Measurements from ENCODE around the gene IPO9. TPM values are rescaled to one million over a fixed set of nuclear protein-coding genes. Genes with fewer than 3 reads are reported as not detected.
A peak's percentile ranks its signal among the peaks of the same experiment; 100 is the strongest.

The IPO9 gene
- total RNA-seq, 1 experiment from 2014 or later: 80.6 TPM

DNA sequence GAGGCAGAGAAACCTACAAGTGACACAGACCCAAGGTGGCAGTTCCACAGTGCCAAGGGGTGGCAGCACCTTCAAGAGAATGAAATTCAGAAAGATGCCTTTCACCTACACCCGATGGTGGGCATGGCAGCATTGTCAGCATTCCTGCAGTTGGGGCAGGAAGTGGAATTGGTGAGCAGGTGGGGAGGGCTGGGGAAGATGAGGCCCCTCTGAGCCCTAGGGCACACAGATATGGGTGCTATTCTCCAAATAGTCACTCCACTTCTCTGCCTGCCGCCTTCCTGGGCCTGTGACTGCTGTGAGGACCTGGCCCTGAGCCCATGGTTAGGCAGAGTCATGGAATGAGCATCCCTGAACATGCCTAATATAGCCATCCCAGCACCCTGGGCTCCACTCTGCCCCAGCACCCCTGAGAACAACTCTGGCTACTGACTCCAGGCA lies 68.0 kb downstream of the IPO9 start:
- BruUV-seq (replicated peaks): no TSS peak
- CTCF ChIA-PET: interaction anchor here (0.9 to 6.8 kb wide), 12 partner anchors 10 to 258 kb away, joined by 3 to 99 read pairs (median 8); partner anchors contain the start of gene TIMM17A
- no peaks in the 10 kb centered on the region for H3K36me3 ChIP-seq (ENCODE audit: control insufficient read depth in 1 of 2, insufficient read depth in 2 of 2, low read length in 2 of 2)
- peak overlapping the region; percentile 43; the same call in 1 of the 2 replicates for H3K4me2 ChIP-seq (ENCODE audit: low read length)
- H3K9me3 ChIP-seq (ENCODE audit: control insufficient read depth in 1 of 2, insufficient read depth in 1 of 2, low read depth in 1 of 2, low read length in 2 of 2): no peaks in the 10 kb centered on the region
- RAD21 ChIA-PET (ENCODE audit: low non-redundant PET in 1 of 2, low total read pairs in 2 of 2, uncharacterized antibody in 2 of 2, unreplicated experiment in 2 of 2): interaction anchor here in 1 of 2 experiments (1.5 to 1.7 kb wide), 2 partner anchors 76 to 103 kb away, joined by 5 to 22 read pairs; no protein-coding TSS in a partner anchor
- POLR2A ChIA-PET: interaction anchor here (0.9 to 1.6 kb wide), 4 partner anchors 11 to 76 kb away, joined by 3 to 9 read pairs (median 6); no protein-coding TSS in a partner anchor
- no peak overlapping the region for H3K9ac ChIP-seq (ENCODE audit: low read length)
- H3K4me3 ChIP-seq (replicated peaks in 1 of 2; ENCODE audit: low read depth in 1 of 2, low read length in 2 of 2): no peak overlapping the region
- ATAC-seq (peak; percentile 33), DNase-seq (ENCODE audit: low read depth, low spot score) (no peak)
- TF ChIP-seq YY1 (IDR thresholded peaks at IDR 0.05; ENCODE audit: extremely low read depth, insufficient replicate concordance, low read depth, low read length): no peak
- peak; percentile 72 for TF ChIP-seq RAD21 (IDR thresholded peaks at IDR 0.05; ENCODE audit: low read depth)
- no peak for TF ChIP-seq EZH2phosphoT487 (IDR thresholded peaks at IDR 0.05; ENCODE audit: borderline replicate concordance)
- no peak for TF ChIP-seq ZFX (IDR thresholded peaks at IDR 0.05)
- TF ChIP-seq, protein P1, sequence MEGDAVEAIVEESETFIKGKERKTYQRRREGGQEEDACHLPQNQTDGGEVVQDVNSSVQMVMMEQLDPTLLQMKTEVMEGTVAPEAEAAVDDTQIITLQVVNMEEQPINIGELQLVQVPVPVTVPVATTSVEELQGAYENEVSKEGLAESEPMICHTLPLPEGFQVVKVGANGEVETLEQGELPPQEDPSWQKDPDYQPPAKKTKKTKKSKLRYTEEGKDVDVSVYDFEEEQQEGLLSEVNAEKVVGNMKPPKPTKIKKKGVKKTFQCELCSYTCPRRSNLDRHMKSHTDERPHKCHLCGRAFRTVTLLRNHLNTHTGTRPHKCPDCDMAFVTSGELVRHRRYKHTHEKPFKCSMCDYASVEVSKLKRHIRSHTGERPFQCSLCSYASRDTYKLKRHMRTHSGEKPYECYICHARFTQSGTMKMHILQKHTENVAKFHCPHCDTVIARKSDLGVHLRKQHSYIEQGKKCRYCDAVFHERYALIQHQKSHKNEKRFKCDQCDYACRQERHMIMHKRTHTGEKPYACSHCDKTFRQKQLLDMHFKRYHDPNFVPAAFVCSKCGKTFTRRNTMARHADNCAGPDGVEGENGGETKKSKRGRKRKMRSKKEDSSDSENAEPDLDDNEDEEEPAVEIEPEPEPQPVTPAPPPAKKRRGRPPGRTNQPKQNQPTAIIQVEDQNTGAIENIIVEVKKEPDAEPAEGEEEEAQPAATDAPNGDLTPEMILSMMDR (IDR thresholded peaks at IDR 0.05 in 2 of 3, conservative IDR thresholded peaks at IDR 0.05 in 1 of 3; ENCODE audit: borderline replicate concordance in 1 of 3, insufficient read depth in 1 of 3, low read depth in 2 of 3, low read length in 2 of 3): peak; percentile 15 to 61 (median 31); a peak in 3 of 6 replicates
- TF ChIP-seq, protein P2, sequence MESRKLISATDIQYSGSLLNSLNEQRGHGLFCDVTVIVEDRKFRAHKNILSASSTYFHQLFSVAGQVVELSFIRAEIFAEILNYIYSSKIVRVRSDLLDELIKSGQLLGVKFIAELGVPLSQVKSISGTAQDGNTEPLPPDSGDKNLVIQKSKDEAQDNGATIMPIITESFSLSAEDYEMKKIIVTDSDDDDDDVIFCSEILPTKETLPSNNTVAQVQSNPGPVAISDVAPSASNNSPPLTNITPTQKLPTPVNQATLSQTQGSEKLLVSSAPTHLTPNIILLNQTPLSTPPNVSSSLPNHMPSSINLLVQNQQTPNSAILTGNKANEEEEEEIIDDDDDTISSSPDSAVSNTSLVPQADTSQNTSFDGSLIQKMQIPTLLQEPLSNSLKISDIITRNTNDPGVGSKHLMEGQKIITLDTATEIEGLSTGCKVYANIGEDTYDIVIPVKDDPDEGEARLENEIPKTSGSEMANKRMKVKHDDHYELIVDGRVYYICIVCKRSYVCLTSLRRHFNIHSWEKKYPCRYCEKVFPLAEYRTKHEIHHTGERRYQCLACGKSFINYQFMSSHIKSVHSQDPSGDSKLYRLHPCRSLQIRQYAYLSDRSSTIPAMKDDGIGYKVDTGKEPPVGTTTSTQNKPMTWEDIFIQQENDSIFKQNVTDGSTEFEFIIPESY (IDR thresholded peaks at IDR 0.05; ENCODE audit: extremely low read depth, insufficient replicate concordance, low read length): no peak
- TF ChIP-seq, protein P3, sequence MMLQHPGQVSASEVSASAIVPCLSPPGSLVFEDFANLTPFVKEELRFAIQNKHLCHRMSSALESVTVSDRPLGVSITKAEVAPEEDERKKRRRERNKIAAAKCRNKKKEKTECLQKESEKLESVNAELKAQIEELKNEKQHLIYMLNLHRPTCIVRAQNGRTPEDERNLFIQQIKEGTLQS (IDR thresholded peaks at IDR 0.05): no peak
- TF ChIP-seq JUND (IDR thresholded peaks at IDR 0.05): no peak
- no peak for TF ChIP-seq SRF (IDR thresholded peaks at IDR 0.05; ENCODE audit: low read depth)
- TF ChIP-seq, protein P4, sequence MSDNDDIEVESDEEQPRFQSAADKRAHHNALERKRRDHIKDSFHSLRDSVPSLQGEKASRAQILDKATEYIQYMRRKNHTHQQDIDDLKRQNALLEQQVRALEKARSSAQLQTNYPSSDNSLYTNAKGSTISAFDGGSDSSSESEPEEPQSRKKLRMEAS (IDR thresholded peaks at IDR 0.05): no peak
- no peak for TF ChIP-seq EGR1 (IDR thresholded peaks at IDR 0.05; ENCODE audit: low read depth)
- H4K20me1 ChIP-seq (ENCODE audit: insufficient read depth): no peaks in the 10 kb centered on the region
- intact Hi-C loops (cut with micrococcal nuclease): loop anchor here (1.0 to 5.0 kb wide), 3 partner anchors 60 to 222 kb away; partner anchors contain the start of gene TIMM17A
- H3K79me2 ChIP-seq (ENCODE audit: insufficient read depth, low read length): no peaks in the 10 kb centered on the region
- H2AFZ ChIP-seq (ENCODE audit: low read depth, low read length, poor library complexity, severe bottlenecking): no peak overlapping the region
- no peak overlapping the region for H3K27ac ChIP-seq (ENCODE audit: low read depth, low read length)
- no peaks in the 10 kb centered on the region for H3K9me2 ChIP-seq (ENCODE audit: insufficient read depth)
- H3K27me3 ChIP-seq (ENCODE audit: insufficient read depth, low read length): no peaks in the 10 kb centered on the region
- peaks cover 4 to 18% of the 10 kb centered on the region in 2 experiments; a peak in 3 of 4 replicates for H3K4me1 ChIP-seq (ENCODE audit: control insufficient read depth in 1 of 2, insufficient read depth in 2 of 2, low read length in 2 of 2)
